Upper lobe of right lung (tissue), 1 donor: ENCODE results near the gene PGBD5. TPM values are rescaled to one million over a fixed set of nuclear protein-coding genes. Genes with fewer than 3 reads are reported as not detected.
A peak's percentile ranks its signal among the peaks of the same experiment; 100 is the strongest.

Experiments
- ATAC-seq: fragments of 200-7000 bp; cut with Tn5 transposase; one replicate; pipeline ENCODE4 v1.9.1; 2020; ENCODE audit warnings: mild to moderate bottlenecking, moderate library complexity
- DNase-seq: peaks from one replicate; pipeline ENCODE4 v3.0.0-alpha.2; 2020
- H3K27ac ChIP-seq: fragments of 200-600 bp; one replicate; pipeline ENCODE4 v1.8.0; 2022
- H3K27me3 ChIP-seq: fragments of 200-600 bp; one replicate; pipeline ENCODE4 v1.8.0; 2022; ENCODE audit warnings: mild to moderate bottlenecking
- H3K36me3 ChIP-seq: fragments of 200-600 bp; one replicate; pipeline ENCODE4 v1.8.0; 2022
- H3K4me1 ChIP-seq: fragments of 200-600 bp; one replicate; pipeline ENCODE4 v1.8.0; 2022
- H3K4me3 ChIP-seq: fragments of 200-600 bp; one replicate; pipeline ENCODE4 v1.8.0; 2022; ENCODE audit warnings: mild to moderate bottlenecking
- H3K9me3 ChIP-seq: fragments of 200-600 bp; one replicate; pipeline ENCODE4 v1.8.0; 2022
- CTCF ChIP-seq: fragments of 200-600 bp; IDR thresholded peaks from one replicate; pipeline ENCODE4 v1.8.0; 2022; ENCODE audit warnings: antibody characterized with exemption
- intact Hi-C: fragments of 100-400 bp; cut with DNase I; formaldehyde crosslinking; loops from one replicate; pipeline ENCODE4 v1.11.0; 2022
- total RNA-seq: library from RNA; stranded (reverse); fragmentation: NEBNext Ultra II Directional; extraction: Animal tissue kit (Norgen Biotek cat#: 25700); gene quantifications from one replicate; pipeline ENCODE4 v1.2.1, GENCODE V29; 2021
- donor health status: DM: no; HTN: yes; CAD: no; lungs with severe emphysema.

Gene PGBD5
- total RNA-seq, 1 donor from 2014 or later: 5.1 TPM

GRCh38 chr1:230403442-230403841 is 22.7 kb downstream of the PGBD5 start:
- Histone ChIP-seq H3K27me3 (no peaks in the 10 kb centered on the region), H3K4me3 (no peak overlapping the region), H3K27ac (no peak overlapping the region), H3K9me3 (no peaks in the 10 kb centered on the region), H3K36me3 (no peaks in the 10 kb centered on the region), H3K4me1 (no peaks in the 10 kb centered on the region)
- no peak for TF ChIP-seq CTCF
- intact Hi-C loops: no loop called here
- ATAC-seq (no peak), DNase-seq (no peak)

- Histone ChIP-seq H3K27me3 (no peaks in the 10 kb centered on the region), H3K27ac (no peak overlapping the region), H3K4me1 (no peaks in the 10 kb centered on the region), H3K9me3 (no peaks in the 10 kb centered on the region), H3K4me3 (no peak overlapping the region), H3K36me3 (no peaks in the 10 kb centered on the region)
- no peak for TF ChIP-seq CTCF
- DNase-seq: no peak
- intact Hi-C loops: no loop called here
- peak; percentile 60 for ATAC-seq
Observed at GRCh38 chr1:230401763-230402294, 24.3 kb downstream of the PGBD5 start.

GRCh38 chr1:230401101-230401500 is 25.0 kb downstream of the PGBD5 start:
- Histone ChIP-seq H3K36me3 (no peaks in the 10 kb centered on the region), H3K4me1 (no peaks in the 10 kb centered on the region), H3K4me3 (no peak overlapping the region), H3K9me3 (no peaks in the 10 kb centered on the region), H3K27ac (no peak overlapping the region), H3K27me3 (no peaks in the 10 kb centered on the region)
- no peak for TF ChIP-seq CTCF
- ATAC-seq (no peak), DNase-seq (no peak)
- intact Hi-C loops: no loop called here

GRCh38 chr1:230400007-230400344 is 26.2 kb downstream of the PGBD5 start:
- Histone ChIP-seq H3K27ac (no peak overlapping the region), H3K4me1 (no peaks in the 10 kb centered on the region), H3K4me3 (no peak overlapping the region), H3K36me3 (no peaks in the 10 kb centered on the region), H3K27me3 (no peaks in the 10 kb centered on the region), H3K9me3 (no peaks in the 10 kb centered on the region)
- DNase-seq (no peak), ATAC-seq (no peak)
- intact Hi-C loops: no loop called here
- TF ChIP-seq CTCF: no peak

GRCh38 chr1:230399321-230400006 is 26.7 kb downstream of the PGBD5 start:
- TF ChIP-seq CTCF: no peak
- ATAC-seq: no peak
- H3K36me3 ChIP-seq: no peaks in the 10 kb centered on the region

GRCh38 chr1:230398856-230399255 is 27.3 kb downstream of the PGBD5 start:
- no peaks in the 10 kb centered on the region for H3K9me3 ChIP-seq
- no peak for ATAC-seq
- H3K36me3 ChIP-seq: no peaks in the 10 kb centered on the region
- no peaks in the 10 kb centered on the region for H3K4me1 ChIP-seq
- H3K27ac ChIP-seq: no peak overlapping the region
- DNase-seq: no peak
- no peak for TF ChIP-seq CTCF
- no peak overlapping the region for H3K4me3 ChIP-seq
- intact Hi-C loops: no loop called here
- no peaks in the 10 kb centered on the region for H3K27me3 ChIP-seq

More at GRCh38 chr1:230399321-230400006, 26.7 kb downstream of the PGBD5 start:
- H3K27me3 ChIP-seq: no peaks in the 10 kb centered on the region
- no peaks in the 10 kb centered on the region for H3K9me3 ChIP-seq
- no peaks in the 10 kb centered on the region for H3K4me1 ChIP-seq
- H3K27ac ChIP-seq: no peak overlapping the region
- intact Hi-C loops: no loop called here
- no peak overlapping the region for H3K4me3 ChIP-seq
- no peak for DNase-seq
